Measurements from ENCODE around the gene MED15. TPM values are rescaled to one million over a fixed set of nuclear protein-coding genes. Genes with fewer than 3 reads are reported as not detected.
A peak's percentile ranks its signal among the peaks of the same experiment; 100 is the strongest.

MED15 gene
- total and polyA plus RNA-seq, 2 of the 4 experiments (the other 2 are of a cell fraction) = 19.0 to 68.8 TPM

GRCh38 chr22:20464912-20465758, 42.3 kb upstream of the MED15 start:
- H2BK5ac ChIP-seq (ENCODE audit: low read depth, low read length, poor library complexity, severe bottlenecking) = no peak overlapping the region
- ATAC-seq (ENCODE audit: low read depth) (no peak), DNase-seq (no peak)
- no peak overlapping the region for H3K9ac ChIP-seq (ENCODE audit: low read depth, low read length)
- H3K14ac ChIP-seq (replicated peaks; ENCODE audit: low read depth, low read length) = no peak overlapping the region
- ChIA-PET POLR2A (ENCODE audit: unreplicated experiment) (no interaction called here), CTCF (no interaction called here)
- in situ Hi-C loops (cut with MboI; ENCODE audit: low sequenced_read_pairs) = loop anchor here (10.0 kb wide), 1 partner anchor 50 kb away; no protein-coding TSS in a partner anchor
- no peak overlapping the region for H3K23ac ChIP-seq (ENCODE audit: low read depth, low read length)
- H4K20me1 ChIP-seq (ENCODE audit: insufficient read depth, low read length) = no peaks in the 10 kb centered on the region; the same call in 1 of the 2 replicates
- intact Hi-C loops (cut with micrococcal nuclease) = no loop called here
- H3K36me3 ChIP-seq (ENCODE audit: control insufficient read depth, insufficient read depth, low read length) = peaks cover 40% of the 10 kb centered on the region
- H3K4ac ChIP-seq (ENCODE audit: low read depth, low read length) = no peak overlapping the region
- no peaks in the 10 kb centered on the region for H3K9me3 ChIP-seq (ENCODE audit: control insufficient read depth, insufficient read depth, low read length)
- H2BK20ac ChIP-seq (ENCODE audit: low read depth, low read length) = no peak overlapping the region
- H3K4me1 ChIP-seq (ENCODE audit: control insufficient read depth, insufficient read depth, low read length) = no peaks in the 10 kb centered on the region
- no peak overlapping the region for H3K4me2 ChIP-seq (ENCODE audit: low read depth, low read length)
- WGBS, 2 experiments (ENCODE audit: extremely low coverage in 2 of 2, insufficient read length in 1 of 2) = 98% methylated on average over 18 of the region's 32 CpGs; no CpG with 5 or more reads in 1 of the 2 experiments
- no peak overlapping the region for H2BK120ac ChIP-seq (ENCODE audit: low read depth, low read length)
- H4K91ac ChIP-seq (ENCODE audit: insufficient read depth, low read depth, low read length) = no peak overlapping the region
- H2BK15ac ChIP-seq (ENCODE audit: low read depth, low read length) = no peak overlapping the region
- no peak overlapping the region for H3K4me3 ChIP-seq (ENCODE audit: insufficient read depth, low read depth, low read length)
- no peaks in the 10 kb centered on the region for H3K27me3 ChIP-seq (ENCODE audit: control insufficient read depth, insufficient read depth, low read length)
- dilution Hi-C loops (cut with HindIII; ENCODE audit: low sequenced_read_pairs, unreplicated experiment) = no loop called here
- peak overlapping the region; percentile 45 for H2AK9ac ChIP-seq (replicated peaks; ENCODE audit: low read depth, low read length, poor library complexity)
- no peak overlapping the region for H4K5ac ChIP-seq (ENCODE audit: low read depth, low read length)
- H4K8ac ChIP-seq (ENCODE audit: low read depth in 2 of 2, low read length in 2 of 2) = no peak overlapping the region
- BruUV-seq (replicated peaks) = no TSS peak
- H3K27ac ChIP-seq (ENCODE audit: insufficient read depth, low read length) = no peak overlapping the region
- H2AK5ac ChIP-seq (ENCODE audit: low read depth, low read length) = no peak overlapping the region
- H3K56ac ChIP-seq (ENCODE audit: extremely low read depth, insufficient read depth, low read length) = no peak overlapping the region
- TF ChIP-seq BHLHE40 (IDR thresholded peaks at IDR 0.05; ENCODE audit: low read depth, low read length) (no peak), NFE2L2 (IDR thresholded peaks at IDR 0.05; ENCODE audit: low read depth, low read length) (no peak), POLR2A (IDR thresholded peaks at IDR 0.05; ENCODE audit: low read depth, low read length) (no peak), RCOR1 (IDR thresholded peaks at IDR 0.05; ENCODE audit: insufficient replicate concordance, low read length) (no peak)
- no peak overlapping the region for H3K18ac ChIP-seq (ENCODE audit: low read depth, low read length)
- H2AFZ ChIP-seq (replicated peaks; ENCODE audit: low read length, poor library complexity) = peak overlapping the region; percentile 45
- H3K9me1 ChIP-seq (ENCODE audit: insufficient read depth, low read length) = no peaks in the 10 kb centered on the region
- 0 out of 4 replicates have a peak, but pooled peaks cover 0 to 6% of the 10 kb centered on the region in 2 experiments for H3K79me1 ChIP-seq (ENCODE audit: low read depth in 1 of 2, low read length in 2 of 2)

Data from IMR-90 (cell line).